Dendritic cell treated with granulocyte-macrophage colony-stimulating factor and Interleukin-4, amounts not matched to agents 40 ng/mL and 50 ng/mL, for 4 days (primary cell): ENCODE results near the gene PSME3.

ENCODE experiments used
- H3K27ac Mint-ChIP-seq: one replicate; pipeline ENCODE4 v1.8.0; 2022; ENCODE audit warnings: mild to moderate bottlenecking, mixed read lengths
- H3K27me3 Mint-ChIP-seq: one replicate; pipeline ENCODE4 v1.8.0; 2022; ENCODE audit warnings: mild to moderate bottlenecking, mixed read lengths
- H3K36me3 Mint-ChIP-seq: one replicate; pipeline ENCODE4 v1.8.0; 2022; ENCODE audit warnings: low read depth, mixed read lengths
- H3K4me1 Mint-ChIP-seq: one replicate; pipeline ENCODE4 v1.8.0; 2022; ENCODE audit warnings: low read depth, mixed read lengths
- H3K4me3 Mint-ChIP-seq: one replicate; pipeline ENCODE4 v1.8.0; 2022; ENCODE audit warnings: mild to moderate bottlenecking, moderate library complexity, mixed read lengths
- H3K9me3 Mint-ChIP-seq: one replicate; pipeline ENCODE4 v1.8.0; 2022; ENCODE audit warnings: mixed read lengths
- intact Hi-C: fragments of 100-400 bp; cut with micrococcal nuclease; formaldehyde crosslinking; loops from one replicate; pipeline ENCODE4 v1.15.0; 2022

Gene PSME3

DNA sequence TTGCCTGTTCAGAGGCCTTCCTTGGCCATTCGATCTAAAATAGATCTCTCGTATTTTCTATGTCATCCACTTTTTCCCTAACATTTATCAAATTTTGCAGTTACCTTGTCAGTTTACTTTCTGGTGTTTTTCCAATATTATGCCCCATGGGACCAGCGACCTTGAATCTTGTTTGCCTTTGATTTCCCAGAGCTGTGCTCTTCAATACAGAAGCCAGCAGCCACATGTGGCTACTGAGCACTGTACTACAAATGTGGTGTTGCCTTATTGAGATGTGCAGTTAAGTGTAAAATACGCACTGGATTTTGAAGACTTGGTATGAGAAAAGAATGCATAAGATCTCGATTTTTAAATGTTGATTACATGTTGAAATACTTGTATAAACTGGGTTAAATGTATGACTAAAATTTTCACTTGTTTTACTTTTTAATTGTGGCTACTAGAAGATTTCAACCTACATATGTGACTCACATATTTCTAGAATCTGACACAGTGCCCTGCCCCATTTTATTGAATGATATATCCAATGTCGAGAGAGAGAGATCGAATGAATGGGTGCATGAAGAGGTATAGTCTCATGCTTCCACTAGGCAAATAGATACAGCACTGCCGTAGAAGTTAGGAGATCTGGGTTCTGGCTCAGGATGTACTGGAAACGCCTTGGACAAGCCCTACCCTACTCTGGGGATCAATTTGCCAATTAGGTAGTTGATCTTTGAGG lies 824 bp upstream of the PSME3 start:
- Mint-ChIP-seq H3K27me3 (peaks cover 6% of the 10 kb centered on the region), H3K36me3 (peaks cover 39% of the 10 kb centered on the region), H3K27ac (peak overlapping the region; percentile 96), H3K4me1 (peaks cover 24% of the 10 kb centered on the region), H3K4me3 (peak overlapping the region; percentile 84), H3K9me3 (no peaks in the 10 kb centered on the region)
- intact Hi-C loops, result no loop called here

DNA sequence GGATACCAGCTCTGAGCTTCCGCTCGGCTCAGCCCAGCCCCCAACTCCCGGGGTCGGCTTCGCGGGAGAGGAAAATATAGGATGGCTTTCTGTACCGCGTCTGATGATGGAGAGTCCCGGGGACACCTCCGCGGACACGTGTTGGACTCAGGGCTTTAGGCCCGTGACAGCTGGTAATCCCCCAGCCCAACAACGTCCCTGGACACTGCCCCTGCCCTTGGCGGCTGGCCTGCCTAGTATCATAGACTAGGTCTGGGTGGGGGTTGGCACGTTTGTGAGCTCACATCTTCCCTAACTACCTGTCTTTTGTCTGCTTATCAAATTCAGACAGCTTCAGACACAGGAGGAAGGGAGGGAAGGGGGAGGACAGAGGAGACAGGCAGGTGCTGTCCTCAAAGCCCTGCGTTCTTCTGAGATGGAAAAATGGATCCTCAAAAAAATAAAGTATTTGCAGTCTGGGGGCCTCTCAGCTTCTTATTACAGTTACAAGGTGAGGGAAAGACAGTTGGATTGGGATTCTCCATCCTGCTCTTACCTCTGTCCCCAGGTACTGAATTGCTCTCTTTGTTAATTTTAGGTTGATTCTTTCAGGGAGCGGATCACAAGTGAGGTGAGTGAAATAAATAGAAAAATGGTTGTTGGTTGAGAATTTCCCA lies 698 bp downstream of the PSME3 start:
- no peaks in the 10 kb centered on the region for H3K27me3 Mint-ChIP-seq
- H3K27ac Mint-ChIP-seq, result peak overlapping the region; percentile 96
- peak overlapping the region; percentile 84 for H3K4me3 Mint-ChIP-seq
- peaks cover 54% of the 10 kb centered on the region for H3K36me3 Mint-ChIP-seq
- intact Hi-C loops, result no loop called here
- no peaks in the 10 kb centered on the region for H3K9me3 Mint-ChIP-seq
- H3K4me1 Mint-ChIP-seq, result peaks cover 24% of the 10 kb centered on the region

DNA sequence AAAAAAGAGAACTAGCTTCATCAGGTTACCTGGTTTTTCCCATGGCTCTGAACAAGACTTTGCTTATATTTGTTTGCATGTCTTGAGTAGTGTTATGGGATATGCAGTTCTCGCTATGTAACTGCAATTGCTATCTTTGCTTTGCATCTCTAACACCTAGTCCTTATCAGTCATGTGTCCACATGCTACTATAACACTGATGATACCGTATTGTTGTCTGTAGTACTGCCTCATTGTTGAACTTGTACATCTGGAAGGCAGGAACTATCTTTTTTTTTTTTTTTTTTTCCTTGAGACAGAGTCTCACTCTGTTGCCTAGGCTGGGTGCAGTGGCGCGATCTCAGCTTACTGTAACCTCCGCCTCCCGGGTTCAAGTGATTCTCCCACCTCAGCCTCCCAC lies 2.5 kb downstream of the PSME3 start:
- Mint-ChIP-seq H3K4me1 (peaks cover 24% of the 10 kb centered on the region), H3K9me3 (no peaks in the 10 kb centered on the region), H3K27ac (no peak overlapping the region), H3K4me3 (no peak overlapping the region), H3K36me3 (peaks cover 73% of the 10 kb centered on the region), H3K27me3 (no peaks in the 10 kb centered on the region)
- intact Hi-C loops, result no loop called here

DNA sequence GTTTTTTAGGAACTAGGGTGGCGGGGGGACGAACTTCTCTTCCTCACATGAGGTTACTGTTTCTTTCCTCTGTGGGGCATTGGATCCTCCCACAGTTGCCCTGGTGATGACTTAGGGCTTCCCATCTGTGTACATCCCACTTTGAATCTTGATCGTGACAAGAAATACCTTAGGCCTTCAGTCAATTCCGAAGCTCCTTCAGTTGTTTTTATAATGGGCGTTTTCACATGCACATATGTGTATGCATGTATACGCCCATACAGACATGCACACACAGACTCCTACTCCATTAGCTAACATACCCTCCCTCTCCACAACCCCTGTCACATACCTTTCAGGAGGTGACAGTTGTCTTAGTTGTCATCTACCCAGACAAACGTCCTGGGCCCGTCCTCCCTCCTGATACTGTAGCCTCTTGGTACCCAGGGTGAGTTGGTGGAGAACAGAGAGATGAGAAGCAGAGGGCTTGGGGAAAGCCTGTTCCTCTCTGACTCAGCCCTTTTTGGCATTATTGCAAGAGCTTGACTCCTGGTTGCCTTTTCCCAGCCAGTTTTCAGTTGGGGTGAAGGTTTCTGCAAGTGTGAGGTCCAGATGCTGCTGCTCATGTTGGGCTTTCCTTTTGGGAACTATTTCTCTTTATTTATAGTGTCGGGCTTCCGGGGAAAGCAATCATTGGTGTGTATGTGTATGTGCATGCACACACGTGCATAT lies 8.9 kb downstream of the PSME3 start:
- intact Hi-C loops, result loop anchor here (2.0 to 10.0 kb wide), 3 partner anchors 87 to 153 kb away; partner anchors contain the start of gene RPL27
- Mint-ChIP-seq H3K9me3 (no peaks in the 10 kb centered on the region), H3K27ac (no peak overlapping the region), H3K36me3 (peaks cover 91% of the 10 kb centered on the region), H3K4me3 (no peak overlapping the region), H3K27me3 (no peaks in the 10 kb centered on the region), H3K4me1 (peaks cover 22% of the 10 kb centered on the region)

DNA sequence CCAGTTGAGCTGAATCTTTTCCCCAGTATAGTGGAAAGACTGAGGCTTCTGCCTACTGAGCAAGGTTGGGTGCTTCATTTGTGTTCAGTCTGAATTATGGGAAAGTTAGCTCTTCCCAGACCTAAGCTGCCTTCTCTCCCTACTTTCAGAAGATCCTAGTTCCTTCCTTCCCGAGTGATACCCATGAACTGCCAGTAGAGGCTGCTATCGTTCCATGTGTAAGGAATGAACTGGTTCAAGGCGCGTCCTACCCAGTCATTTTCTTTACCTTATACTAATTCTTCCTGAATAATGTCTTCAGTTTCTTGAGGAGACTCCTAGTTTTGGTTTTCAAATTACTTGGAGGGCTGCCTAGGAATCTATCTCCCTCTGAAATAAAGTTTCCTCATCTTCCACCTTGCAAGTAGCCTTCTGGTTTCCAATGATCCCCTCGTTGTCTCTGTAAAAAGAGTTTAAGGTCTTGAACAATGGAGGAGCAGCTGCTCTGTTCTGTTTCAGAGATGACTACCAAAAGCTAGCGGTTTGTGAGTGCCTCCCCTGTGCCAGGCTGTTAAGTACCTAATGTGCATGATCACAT lies 10.2 kb downstream of the PSME3 start:
- H3K36me3 Mint-ChIP-seq, result peaks cover 78% of the 10 kb centered on the region
- no peak overlapping the region for H3K4me3 Mint-ChIP-seq
- no peak overlapping the region for H3K27ac Mint-ChIP-seq
- H3K4me1 Mint-ChIP-seq, result peaks cover 25% of the 10 kb centered on the region
- H3K9me3 Mint-ChIP-seq, result no peaks in the 10 kb centered on the region
- intact Hi-C loops, result loop anchor here (2.0 to 10.0 kb wide), 3 partner anchors 85 to 151 kb away; partner anchors contain the start of gene RPL27
- no peaks in the 10 kb centered on the region for H3K27me3 Mint-ChIP-seq

DNA sequence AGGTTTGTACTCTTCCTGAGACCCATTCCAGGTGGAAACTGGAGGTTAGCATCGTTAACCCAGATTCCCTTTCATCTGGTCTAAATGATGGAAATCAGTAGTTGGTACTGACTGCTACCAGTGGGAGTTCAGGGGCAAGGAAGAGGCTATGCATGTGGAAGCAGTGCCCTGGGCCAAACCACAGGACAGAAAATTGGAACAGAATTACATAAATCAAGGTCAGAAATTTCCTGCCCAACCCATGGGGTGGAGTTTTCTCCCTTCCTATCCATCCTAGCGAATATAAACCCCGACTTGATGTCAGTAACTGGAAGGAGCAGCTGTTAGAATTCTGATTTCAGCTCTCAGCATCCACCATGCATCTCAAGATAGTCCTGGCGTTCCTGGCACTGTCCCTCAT lies 11.1 kb downstream of the PSME3 start, which contains the start of gene AOC2:
TSS of gene AOC2 (plus strand) at position 310 of the 400 bp plus-strand sequence. CDS start at position 357, 47 bp downstream.
- H3K36me3 Mint-ChIP-seq, result peaks cover 69% of the 10 kb centered on the region
- H3K27me3 Mint-ChIP-seq, result no peaks in the 10 kb centered on the region
- peaks cover 25% of the 10 kb centered on the region for H3K4me1 Mint-ChIP-seq
- no peak within 1 kb of the TSS for H3K27ac Mint-ChIP-seq
- intact Hi-C loops, result loop anchor here (10.0 kb wide), 1 partner anchor 151 kb away; the partner anchor contains the start of gene RPL27
- H3K4me3 Mint-ChIP-seq, result no peak within 1 kb of the TSS
- H3K9me3 Mint-ChIP-seq, result no peaks in the 10 kb centered on the region

DNA sequence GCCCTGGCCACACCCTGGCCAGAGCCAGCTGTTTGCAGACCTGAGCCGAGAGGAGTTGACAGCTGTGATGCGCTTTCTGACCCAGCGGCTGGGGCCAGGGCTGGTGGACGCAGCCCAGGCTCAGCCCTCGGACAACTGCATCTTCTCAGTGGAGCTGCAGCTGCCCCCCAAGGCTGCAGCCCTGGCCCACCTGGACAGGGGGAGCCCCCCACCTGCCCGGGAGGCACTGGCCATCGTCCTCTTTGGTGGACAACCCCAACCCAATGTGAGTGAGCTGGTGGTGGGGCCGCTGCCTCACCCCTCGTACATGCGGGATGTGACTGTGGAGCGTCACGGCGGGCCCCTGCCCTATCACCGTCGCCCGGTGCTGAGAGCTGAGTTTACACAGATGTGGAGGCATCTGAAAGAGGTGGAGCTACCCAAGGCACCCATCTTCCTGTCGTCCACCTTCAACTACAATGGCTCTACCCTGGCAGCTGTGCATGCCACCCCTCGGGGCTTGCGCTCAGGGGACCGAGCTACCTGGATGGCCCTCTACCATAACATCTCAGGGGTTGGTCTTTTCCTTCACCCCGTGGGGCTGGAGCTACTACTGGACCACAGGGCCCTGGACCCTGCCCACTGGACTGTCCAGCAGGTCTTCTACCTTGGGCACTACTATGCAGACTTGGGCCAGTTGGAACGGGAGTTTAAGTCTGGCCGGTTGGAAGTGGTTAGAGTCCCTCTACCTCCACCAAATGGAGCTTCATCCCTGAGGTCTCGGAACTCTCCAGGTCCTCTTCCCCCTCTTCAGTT lies 11.8 kb downstream of the PSME3 start:
- Mint-ChIP-seq H3K9me3 (no peaks in the 10 kb centered on the region), H3K4me3 (no peak overlapping the region), H3K4me1 (peaks cover 25% of the 10 kb centered on the region), H3K36me3 (peaks cover 62% of the 10 kb centered on the region), H3K27ac (no peak overlapping the region), H3K27me3 (peaks cover under 1% of the 10 kb centered on the region)
- intact Hi-C loops, result loop anchor here (10.0 kb wide), 1 partner anchor 150 kb away; the partner anchor contains the start of gene RPL27

DNA sequence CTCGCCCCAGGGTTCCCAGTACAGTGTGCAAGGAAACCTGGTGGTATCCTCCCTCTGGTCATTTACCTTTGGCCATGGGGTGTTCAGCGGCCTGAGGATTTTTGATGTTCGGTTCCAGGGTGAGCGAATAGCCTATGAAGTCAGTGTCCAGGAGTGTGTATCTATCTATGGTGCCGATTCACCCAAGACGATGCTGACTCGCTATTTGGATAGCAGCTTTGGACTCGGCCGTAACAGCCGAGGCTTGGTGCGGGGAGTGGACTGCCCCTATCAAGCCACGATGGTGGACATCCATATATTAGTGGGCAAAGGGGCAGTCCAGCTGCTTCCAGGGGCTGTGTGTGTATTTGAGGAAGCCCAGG lies 12.3 kb downstream of the PSME3 start:
- peaks cover 57% of the 10 kb centered on the region for H3K36me3 Mint-ChIP-seq
- no peak overlapping the region for H3K4me3 Mint-ChIP-seq
- H3K4me1 Mint-ChIP-seq, result peaks cover 25% of the 10 kb centered on the region
- H3K27ac Mint-ChIP-seq, result peak overlapping the region; percentile 3
- peaks cover 4% of the 10 kb centered on the region for H3K27me3 Mint-ChIP-seq
- H3K9me3 Mint-ChIP-seq, result no peaks in the 10 kb centered on the region
- intact Hi-C loops, result loop anchor here (10.0 kb wide), 1 partner anchor 149 kb away; the partner anchor contains the start of gene RPL27

DNA sequence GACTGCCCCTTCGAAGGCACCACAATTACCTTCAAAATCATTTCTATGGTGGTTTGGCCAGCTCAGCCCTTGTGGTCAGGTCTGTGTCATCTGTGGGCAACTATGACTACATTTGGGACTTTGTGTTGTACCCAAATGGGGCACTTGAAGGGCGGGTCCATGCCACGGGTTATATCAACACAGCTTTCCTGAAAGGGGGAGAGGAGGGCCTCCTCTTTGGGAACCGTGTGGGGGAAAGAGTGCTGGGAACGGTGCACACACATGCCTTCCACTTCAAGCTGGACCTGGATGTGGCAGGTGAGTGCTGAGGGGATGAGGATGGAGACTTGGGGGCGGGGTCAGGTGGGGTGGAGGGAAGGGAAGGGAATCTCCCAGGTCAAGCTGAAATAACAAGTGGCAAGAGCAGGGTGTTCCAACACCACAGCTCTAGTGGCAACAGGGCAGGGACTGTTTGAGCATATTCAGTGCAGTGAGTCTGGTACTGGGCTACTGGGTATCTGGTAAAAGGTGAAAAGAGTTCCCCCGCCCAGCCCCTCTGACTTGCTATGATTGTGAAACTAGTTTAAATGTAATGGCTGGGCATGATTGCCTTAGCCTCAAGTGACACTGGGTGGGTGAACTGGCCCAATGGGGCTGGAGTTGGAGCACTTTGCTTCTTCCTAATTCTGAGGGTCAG lies 12.9 kb downstream of the PSME3 start:
- Mint-ChIP-seq H3K4me1 (peaks cover 25% of the 10 kb centered on the region), H3K27me3 (peaks cover 4% of the 10 kb centered on the region), H3K9me3 (no peaks in the 10 kb centered on the region), H3K27ac (peak overlapping the region; percentile 3), H3K4me3 (no peak overlapping the region), H3K36me3 (peaks cover 51% of the 10 kb centered on the region)
- intact Hi-C loops, result loop anchor here (10.0 kb wide), 1 partner anchor 149 kb away; the partner anchor contains the start of gene RPL27

DNA sequence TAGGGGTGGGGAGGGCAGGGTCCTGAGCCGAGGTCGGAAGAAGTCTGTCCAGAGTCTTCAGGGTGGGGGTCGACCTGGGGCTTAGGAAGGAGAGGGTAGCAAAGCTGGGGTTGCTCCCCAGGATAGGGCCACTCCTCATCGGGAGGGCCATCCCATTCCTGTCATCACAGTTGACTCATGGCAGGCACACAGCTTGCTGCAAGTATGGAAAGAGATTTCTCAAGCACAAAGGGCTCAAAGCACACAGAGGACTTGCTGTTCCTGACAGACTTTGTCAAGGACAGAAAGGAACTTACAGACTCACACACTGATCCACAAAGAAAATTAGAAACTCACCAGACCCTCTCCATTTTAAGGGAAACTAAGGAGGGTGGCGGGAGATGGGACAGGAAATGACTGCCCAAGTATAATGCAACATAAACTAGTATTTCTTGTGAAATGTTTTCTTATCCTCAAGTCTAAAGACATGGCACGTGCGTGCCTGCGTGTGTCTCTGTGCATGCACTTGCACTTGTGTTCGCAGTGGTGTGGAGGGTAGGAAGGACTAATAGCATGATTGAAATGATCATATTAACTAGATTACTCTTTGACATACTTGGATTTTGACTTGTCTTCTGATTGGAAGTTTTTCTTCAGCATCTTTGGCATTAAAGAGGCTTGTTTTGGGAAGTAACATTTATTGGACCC lies 13.5 kb downstream of the PSME3 start:
- peaks cover 6% of the 10 kb centered on the region for H3K27me3 Mint-ChIP-seq
- H3K4me3 Mint-ChIP-seq, result no peak overlapping the region
- H3K27ac Mint-ChIP-seq, result peak overlapping the region; percentile 3
- H3K36me3 Mint-ChIP-seq, result peaks cover 45% of the 10 kb centered on the region
- H3K4me1 Mint-ChIP-seq, result peaks cover 25% of the 10 kb centered on the region
- intact Hi-C loops, result loop anchor here (10.0 kb wide), 1 partner anchor 148 kb away; the partner anchor contains the start of gene RPL27
- H3K9me3 Mint-ChIP-seq, result no peaks in the 10 kb centered on the region

DNA sequence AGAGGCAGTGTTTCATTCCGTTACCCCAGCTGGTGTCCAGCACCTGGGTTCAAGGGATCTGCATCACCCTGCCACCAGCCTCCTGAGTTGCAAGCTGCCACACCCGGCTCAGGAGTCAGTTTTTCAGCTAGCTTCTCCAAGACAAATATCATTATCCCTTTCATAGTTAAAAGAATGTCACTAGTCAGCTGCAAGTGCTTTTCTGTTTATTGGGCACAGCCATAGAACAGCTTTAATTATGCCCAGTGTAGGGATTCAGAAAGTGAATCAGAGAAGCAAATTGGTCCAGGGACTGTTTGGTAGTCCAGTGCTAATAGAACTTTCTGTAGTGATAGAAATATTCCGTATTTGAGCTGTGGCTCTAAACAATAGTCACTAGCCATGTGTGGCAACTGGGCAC lies 14.9 kb downstream of the PSME3 start:
- Mint-ChIP-seq H3K27ac (no peak overlapping the region), H3K36me3 (peaks cover 31% of the 10 kb centered on the region), H3K27me3 (peaks cover 6% of the 10 kb centered on the region), H3K4me3 (no peak overlapping the region), H3K9me3 (no peaks in the 10 kb centered on the region), H3K4me1 (peaks cover 31% of the 10 kb centered on the region)
- intact Hi-C loops, result loop anchor here (10.0 kb wide), 1 partner anchor 147 kb away; the partner anchor contains the start of gene RPL27

DNA sequence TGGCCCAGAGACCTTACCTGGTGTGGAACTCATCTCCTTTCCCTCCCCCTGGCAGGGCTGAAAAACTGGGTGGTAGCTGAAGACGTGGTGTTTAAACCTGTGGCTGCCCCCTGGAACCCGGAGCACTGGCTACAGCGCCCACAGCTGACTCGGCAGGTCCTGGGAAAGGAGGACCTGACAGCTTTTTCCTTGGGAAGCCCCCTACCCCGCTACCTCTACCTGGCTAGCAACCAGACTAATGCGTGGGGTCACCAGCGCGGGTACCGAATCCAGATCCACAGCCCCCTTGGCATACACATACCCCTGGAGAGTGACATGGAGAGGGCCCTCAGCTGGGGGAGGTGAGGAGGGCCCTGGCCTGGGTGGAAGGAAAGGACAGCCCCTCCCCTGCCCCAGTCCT lies 15.8 kb downstream of the PSME3 start:
- Mint-ChIP-seq H3K4me3 (no peak overlapping the region), H3K9me3 (no peaks in the 10 kb centered on the region), H3K27ac (no peak overlapping the region), H3K36me3 (peaks cover 22% of the 10 kb centered on the region), H3K27me3 (peaks cover 6% of the 10 kb centered on the region), H3K4me1 (peaks cover 32% of the 10 kb centered on the region)
- intact Hi-C loops, result loop anchor here (10.0 kb wide), 1 partner anchor 146 kb away; the partner anchor contains the start of gene RPL27
